ENCODE data around the gene OR2D2.

DNA sequence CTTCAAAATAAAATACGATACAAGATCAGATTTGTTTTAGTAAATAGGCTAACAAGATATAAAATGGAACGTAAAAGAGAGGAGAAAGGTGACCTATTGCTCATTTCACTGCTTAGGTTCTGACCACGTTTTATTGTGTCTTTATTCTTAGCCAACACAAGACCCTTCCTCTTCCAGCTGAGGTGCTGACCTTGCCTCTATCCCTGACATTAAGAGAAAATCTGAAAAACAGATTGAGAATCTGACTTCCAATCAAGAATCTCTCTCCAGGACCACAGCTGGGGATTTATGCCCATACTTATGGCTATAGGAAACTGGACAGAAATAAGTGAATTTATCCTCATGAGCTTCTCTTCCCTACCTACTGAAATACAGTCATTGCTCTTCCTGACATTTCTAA lies 46.9 kb downstream of the OR2D2 start, which contains the start of gene OR10A5:
- TF ChIP-seq FOXA1 (IDR thresholded peaks at IDR 0.05) (no peak), BHLHE40 (IDR thresholded peaks at IDR 0.05; ENCODE audit: borderline replicate concordance) (no peak), ARNT (IDR thresholded peaks at IDR 0.05) (no peak)

Measured in HEK293T (cell line).